Activated T-helper 2 cell treated with anti-CD3 and anti-CD28 coated beads, Interferon-gamma antibody, Interleukin-2, Interleukin-4, amounts not matched to agents 10 μg/mL and 5 μg/mL and 100 μg/mL, durations not matched to agents 14 hours and 24 hours and 36 hours (primary cell): Measurements from ENCODE around the gene KLHL9. TPM values are rescaled to one million over a fixed set of nuclear protein-coding genes. Genes with fewer than 3 reads are reported as not detected.
"Not testable (repeated sequence)": the region's sequence is repeated elsewhere in the genome, so short reads cannot be mapped to it uniquely, and the experiment has no call there.

ENCODE experiments used
- DNase-seq: peaks from one replicate; pipeline ENCODE4 v3.0.0; 2021; ENCODE audit warnings: low spot score
- H3K27ac Mint-ChIP-seq: one replicate; pipeline ENCODE4 v1.8.0; 2021; ENCODE audit warnings: mixed read lengths
- H3K27me3 Mint-ChIP-seq: one replicate; pipeline ENCODE4 v1.8.0; 2021; ENCODE audit warnings: low read depth, mixed read lengths
- H3K36me3 Mint-ChIP-seq: one replicate; pipeline ENCODE4 v1.8.0; 2021; ENCODE audit warnings: low read depth, mixed read lengths
- H3K4me1 Mint-ChIP-seq: one replicate; pipeline ENCODE4 v1.8.0; 2021; ENCODE audit warnings: low read depth, mixed read lengths
- H3K4me3 Mint-ChIP-seq: one replicate; pipeline ENCODE4 v1.8.0; 2021; ENCODE audit warnings: low read depth, mild to moderate bottlenecking, moderate library complexity, mixed read lengths
- H3K9me3 Mint-ChIP-seq: one replicate; pipeline ENCODE4 v1.8.0; 2021; ENCODE audit warnings: mixed read lengths
- intact Hi-C: fragments of 100-400 bp; cut with micrococcal nuclease; formaldehyde crosslinking; loops from one replicate; pipeline ENCODE4 v1.15.1; 2023
- total RNA-seq: library from RNA; stranded (reverse); gene quantifications from 2 replicates; pipeline ENCODE4 v1.2.3, GENCODE V29; 2022

KLHL9 gene, protein sequence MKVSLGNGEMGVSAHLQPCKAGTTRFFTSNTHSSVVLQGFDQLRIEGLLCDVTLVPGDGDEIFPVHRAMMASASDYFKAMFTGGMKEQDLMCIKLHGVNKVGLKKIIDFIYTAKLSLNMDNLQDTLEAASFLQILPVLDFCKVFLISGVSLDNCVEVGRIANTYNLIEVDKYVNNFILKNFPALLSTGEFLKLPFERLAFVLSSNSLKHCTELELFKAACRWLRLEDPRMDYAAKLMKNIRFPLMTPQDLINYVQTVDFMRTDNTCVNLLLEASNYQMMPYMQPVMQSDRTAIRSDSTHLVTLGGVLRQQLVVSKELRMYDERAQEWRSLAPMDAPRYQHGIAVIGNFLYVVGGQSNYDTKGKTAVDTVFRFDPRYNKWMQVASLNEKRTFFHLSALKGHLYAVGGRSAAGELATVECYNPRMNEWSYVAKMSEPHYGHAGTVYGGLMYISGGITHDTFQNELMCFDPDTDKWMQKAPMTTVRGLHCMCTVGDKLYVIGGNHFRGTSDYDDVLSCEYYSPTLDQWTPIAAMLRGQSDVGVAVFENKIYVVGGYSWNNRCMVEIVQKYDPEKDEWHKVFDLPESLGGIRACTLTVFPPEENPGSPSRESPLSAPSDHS
- 14.3 and 15.8 TPM in 2 replicates for total RNA-seq

DNA sequence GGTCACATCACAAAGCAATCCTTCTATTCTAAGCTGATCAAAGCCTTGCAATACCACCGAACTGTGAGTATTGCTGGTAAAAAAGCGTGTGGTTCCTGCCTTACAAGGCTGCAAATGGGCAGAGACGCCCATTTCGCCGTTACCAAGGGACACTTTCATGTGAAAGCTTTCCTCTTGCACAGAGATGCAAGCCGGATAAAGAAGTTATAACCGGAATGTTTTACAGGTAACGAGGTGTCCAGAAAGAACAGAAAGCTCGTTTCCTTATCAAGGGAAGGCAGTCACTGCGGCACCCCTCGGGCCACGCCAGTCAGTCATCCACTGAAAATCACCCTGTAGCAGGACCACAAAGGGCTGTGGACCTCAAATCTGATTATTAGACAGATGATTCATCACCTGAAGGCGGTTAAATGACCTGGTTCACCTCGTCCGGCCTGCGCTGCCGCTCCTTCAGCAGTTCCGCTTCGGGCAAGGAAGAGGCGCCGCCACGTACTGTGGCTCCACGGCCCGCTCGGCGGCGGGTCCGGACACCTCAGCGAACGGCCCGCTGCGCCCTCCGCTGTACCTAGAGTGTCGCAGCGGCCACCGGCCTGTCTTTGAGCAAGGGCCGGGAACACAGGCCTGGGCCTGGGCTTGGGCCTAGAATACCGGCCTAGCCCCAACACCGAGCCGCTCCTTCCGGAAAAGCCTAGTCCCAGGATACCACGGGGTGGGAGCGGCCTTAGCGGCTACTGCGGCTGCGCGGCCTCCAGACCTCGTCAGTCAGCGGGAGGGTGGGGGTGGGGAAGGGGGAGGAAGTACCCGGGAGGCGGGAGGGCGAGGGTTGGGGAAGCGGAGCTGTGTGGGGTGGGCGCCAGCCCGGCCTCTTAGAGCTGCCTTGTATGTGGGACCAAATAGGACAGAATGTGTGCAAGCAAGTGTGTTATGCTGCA lies at the start of gene KLHL9:
KLHL9 (minus strand) TSS at position 704 of the 932 bp plus-strand sequence; CDS start at position 159, 545 bp downstream.
- H3K27me3 Mint-ChIP-seq: peaks cover 5% of the 10 kb centered on the region
- H3K27ac Mint-ChIP-seq: peak within 1 kb of the TSS; percentile 83
- H3K36me3 Mint-ChIP-seq: peaks cover 43% of the 10 kb centered on the region
- peak within 1 kb of the TSS; percentile 88 for H3K4me3 Mint-ChIP-seq
- intact Hi-C loops: loop anchor here (1.0 to 10.0 kb wide), 2 partner anchors 22 to 660 kb away; partner anchors contain the start of genes CDKN2A and CDKN2B-AS1
- no peaks in the 10 kb centered on the region for H3K9me3 Mint-ChIP-seq
- peak; percentile 81 for DNase-seq
- peaks cover 36% of the 10 kb centered on the region for H3K4me1 Mint-ChIP-seq

DNA sequence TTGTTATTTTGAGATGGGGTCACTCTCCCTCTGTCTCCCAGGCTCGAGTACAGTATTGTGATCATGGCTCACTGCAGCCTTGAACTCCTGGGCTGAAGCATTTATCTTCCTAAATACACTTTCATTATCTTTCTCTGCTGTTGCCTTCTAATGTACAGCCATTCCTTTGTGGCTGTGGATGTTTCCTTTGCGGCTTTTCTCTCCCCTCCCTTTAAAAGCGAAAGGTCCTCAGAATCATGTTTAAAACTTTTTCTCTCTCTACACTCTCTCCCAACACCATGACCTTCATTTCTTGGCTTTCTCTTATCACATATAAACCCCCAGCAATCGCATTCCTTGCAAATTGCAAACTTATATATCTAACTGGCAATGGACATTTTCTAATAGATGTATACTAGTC lies 48.4 kb upstream of the KLHL9 start:
- no peaks in the 10 kb centered on the region for H3K36me3 Mint-ChIP-seq
- no peak for DNase-seq
- no peak overlapping the region for H3K27ac Mint-ChIP-seq
- H3K4me3 Mint-ChIP-seq: peak overlapping the region; percentile 0
- H3K9me3 Mint-ChIP-seq: no peaks in the 10 kb centered on the region
- peaks cover 19% of the 10 kb centered on the region for H3K4me1 Mint-ChIP-seq
- H3K27me3 Mint-ChIP-seq: peaks cover 55% of the 10 kb centered on the region
- intact Hi-C loops: loop anchor here (5.0 kb wide), 1 partner anchor 49 kb away; no protein-coding TSS in a partner anchor

DNA sequence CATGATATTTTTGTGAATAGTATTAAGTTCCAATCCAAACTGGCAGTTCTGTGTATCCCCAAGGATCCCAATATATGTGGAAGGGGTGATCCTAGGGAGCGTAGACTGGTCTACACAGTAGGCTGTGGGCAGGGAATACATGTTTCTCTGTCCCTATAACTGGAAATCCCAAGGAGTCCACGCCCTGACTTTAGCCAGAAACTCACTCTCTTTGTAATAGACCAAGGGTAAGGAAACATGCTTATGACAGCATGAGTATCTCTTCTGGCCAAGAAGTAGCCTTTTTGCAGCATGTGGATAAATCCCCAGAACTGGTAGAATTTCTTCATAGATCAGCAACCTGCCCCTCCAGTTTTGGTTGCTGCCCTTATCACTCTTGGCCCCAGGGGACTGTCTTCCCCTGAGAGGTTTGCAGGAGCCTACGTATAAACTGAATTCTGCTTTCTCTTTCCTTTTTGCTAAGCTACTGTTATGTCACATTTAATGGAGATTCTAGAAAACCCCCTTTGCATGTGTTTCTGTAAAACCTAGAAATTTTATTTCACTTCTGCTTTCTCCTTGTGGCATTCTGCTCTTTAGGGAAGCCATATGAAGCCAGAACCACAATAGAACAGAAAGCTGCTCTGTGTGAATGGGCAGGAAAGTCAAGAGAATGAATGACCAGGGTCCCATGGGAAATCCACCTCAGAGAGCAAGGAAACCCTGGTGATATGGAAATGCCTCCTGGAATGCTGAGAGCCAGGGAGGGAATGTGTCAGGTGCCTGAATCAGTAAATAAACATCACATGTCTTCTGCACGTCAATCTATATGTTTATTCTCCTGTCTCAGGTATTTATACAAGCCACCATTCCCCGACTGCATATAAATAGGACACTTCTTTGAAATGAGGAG lies 46.5 kb upstream of the KLHL9 start:
- Mint-ChIP-seq H3K9me3 (no peaks in the 10 kb centered on the region), H3K27me3 (peaks cover 54% of the 10 kb centered on the region), H3K27ac (no peak overlapping the region), H3K4me3 (no peak overlapping the region), H3K4me1 (peaks cover 21% of the 10 kb centered on the region), H3K36me3 (no peaks in the 10 kb centered on the region)
- DNase-seq: no peak
- intact Hi-C loops: loop anchor here (1.0 to 5.0 kb wide), 2 partner anchors 24 to 51 kb away; no protein-coding TSS in a partner anchor

DNA sequence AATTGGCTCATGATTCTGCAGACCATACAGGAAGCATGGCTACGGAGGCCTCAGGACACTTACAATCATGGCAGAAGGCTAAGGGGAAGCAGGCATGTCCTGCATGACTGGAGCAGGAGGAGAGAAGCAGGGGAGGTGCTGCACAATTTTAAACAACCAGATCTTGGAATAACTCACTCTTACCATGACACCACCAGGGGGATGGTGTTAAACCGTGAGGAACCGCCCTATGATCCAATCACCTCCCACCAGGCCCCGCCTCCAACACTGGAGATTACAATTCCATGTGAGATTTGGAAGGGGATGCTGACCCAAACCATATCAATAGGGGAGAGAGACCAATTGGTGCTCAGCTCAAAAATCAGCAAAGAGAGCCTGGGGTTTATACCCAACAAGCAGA lies 36.3 kb upstream of the KLHL9 start:
- H3K4me3 Mint-ChIP-seq, H3K4me1 Mint-ChIP-seq, H3K27ac Mint-ChIP-seq, H3K9me3 Mint-ChIP-seq, intact Hi-C loops, H3K36me3 Mint-ChIP-seq, DNase-seq: not testable (repeated sequence)
- H3K27me3 Mint-ChIP-seq: peaks cover 42% of the 10 kb centered on the region

DNA sequence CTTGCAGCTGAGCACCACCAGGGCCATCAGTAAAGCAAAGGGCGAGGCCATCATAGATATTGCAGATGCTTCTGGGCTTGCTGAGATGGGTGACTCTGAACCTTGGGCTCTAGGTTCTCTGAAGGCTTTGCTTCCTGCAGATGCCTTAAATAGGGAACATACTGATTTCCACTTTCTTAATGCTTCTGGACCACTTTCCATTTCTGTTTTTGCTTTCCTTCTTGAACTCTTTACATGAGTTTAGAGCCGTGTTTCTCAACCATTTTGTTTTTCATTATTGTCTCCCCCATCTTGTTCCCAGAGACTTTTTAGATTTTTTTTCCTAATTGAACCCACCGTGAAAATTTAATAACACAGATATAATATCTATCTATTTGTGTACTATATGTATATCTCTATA lies 32.8 kb upstream of the KLHL9 start, which contains the start of gene IFNA13:
IFNA13 (minus strand) TSS at position 101 of the 400 bp plus-strand sequence; CDS start at position 54, 47 bp downstream.
- intact Hi-C loops: no loop called here
- Mint-ChIP-seq H3K27ac (no peak within 1 kb of the TSS), H3K27me3 (peaks cover 49% of the 10 kb centered on the region), H3K4me1 (no peaks in the 10 kb centered on the region), H3K9me3 (no peaks in the 10 kb centered on the region), H3K36me3 (no peaks in the 10 kb centered on the region), H3K4me3 (no peak within 1 kb of the TSS)
- DNase-seq: no peak

DNA sequence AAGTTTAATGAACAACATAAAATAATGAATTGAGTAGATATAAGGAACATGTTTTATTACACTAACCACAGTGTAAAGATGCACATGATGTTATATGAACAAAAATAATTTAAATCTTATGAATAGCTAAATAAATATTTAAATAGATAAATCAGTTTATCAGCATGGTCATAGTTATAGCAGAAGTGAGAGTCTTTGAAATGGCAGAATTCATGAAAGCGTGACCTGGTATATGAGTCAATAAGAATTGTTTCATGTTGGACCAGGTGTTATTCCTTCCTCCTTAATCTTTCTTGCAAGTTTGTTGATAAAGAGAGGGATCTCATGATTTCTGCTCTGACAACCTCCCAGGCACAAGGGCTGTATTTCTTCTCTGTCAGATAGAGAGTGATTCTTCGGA lies 32.0 kb upstream of the KLHL9 start:
- H3K27ac Mint-ChIP-seq, intact Hi-C loops, H3K36me3 Mint-ChIP-seq, DNase-seq, H3K4me3 Mint-ChIP-seq, H3K9me3 Mint-ChIP-seq, H3K4me1 Mint-ChIP-seq: not testable (repeated sequence)
- H3K27me3 Mint-ChIP-seq: peaks cover 47% of the 10 kb centered on the region

DNA sequence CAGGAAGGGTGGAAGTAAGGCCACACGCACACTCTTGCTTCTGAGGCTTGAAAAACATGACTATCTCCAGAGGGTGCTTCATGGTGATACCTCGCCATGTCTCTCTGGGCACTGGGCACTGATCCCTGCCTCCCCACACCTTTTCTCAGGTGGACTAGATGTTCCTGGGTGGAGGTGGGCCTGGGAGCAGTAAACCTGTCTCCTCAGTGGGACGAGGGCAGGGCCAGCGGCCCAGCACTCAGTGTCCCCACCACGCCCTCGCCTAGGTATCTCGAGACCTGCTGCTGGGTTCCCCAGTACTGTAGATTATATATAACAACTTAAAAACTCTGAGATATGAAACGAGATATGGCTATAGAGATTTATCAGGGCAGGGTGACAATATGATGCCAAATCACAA lies 27.1 kb upstream of the KLHL9 start:
- Mint-ChIP-seq H3K9me3 (no peaks in the 10 kb centered on the region), H3K27me3 (peaks cover 24% of the 10 kb centered on the region)

DNA sequence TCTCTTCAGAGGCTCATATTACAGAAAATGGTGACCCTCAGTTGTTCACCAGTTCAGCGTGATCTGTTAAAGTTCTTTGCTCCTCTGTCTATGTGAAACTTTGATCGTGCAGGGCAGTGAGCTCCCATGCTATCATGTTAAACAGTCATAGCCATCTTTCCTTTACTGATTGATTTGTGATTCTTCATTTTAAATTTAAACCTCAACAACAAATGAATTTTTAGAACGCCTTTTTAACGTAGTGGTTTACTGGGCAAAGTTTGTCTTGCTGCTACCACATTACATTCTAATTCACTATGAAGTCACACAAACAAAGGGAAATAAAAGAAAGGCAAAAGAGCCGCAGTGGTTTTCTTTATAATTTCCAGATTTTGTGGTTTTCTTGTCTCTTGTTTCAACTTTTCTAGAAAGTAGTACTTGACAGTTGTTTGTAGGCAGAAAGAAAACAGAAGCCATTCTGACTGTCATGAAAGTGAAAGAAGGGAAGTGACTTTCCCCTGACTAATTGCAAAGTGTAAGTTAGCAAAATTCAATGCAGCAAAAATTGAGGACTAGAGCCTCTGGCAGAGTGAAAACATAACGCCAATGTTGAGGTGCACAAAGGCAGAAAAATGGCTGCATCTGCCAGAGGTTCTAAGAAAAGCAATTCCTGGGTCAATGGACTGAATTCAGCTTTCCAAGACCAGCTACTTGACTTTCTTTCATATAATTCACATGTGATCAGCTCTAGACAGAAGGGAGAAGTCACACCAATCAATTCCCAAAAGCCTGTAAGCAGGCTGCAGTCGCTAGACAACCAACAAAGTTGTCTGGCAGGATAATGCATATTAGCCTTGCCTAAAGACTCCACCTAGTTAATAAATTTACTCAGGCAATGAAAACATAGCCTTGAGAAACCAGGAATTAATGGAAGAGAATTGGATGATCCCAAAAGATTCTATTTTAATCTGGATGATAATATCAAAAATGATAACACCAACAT lies 22.6 kb upstream of the KLHL9 start:
- peaks cover 4% of the 10 kb centered on the region for H3K36me3 Mint-ChIP-seq
- H3K4me1 Mint-ChIP-seq: peaks cover 23% of the 10 kb centered on the region
- DNase-seq: no peak
- H3K27ac Mint-ChIP-seq: peak overlapping the region; percentile 81
- peak overlapping the region; percentile 56 for H3K4me3 Mint-ChIP-seq
- H3K9me3 Mint-ChIP-seq: peaks cover 12% of the 10 kb centered on the region
- H3K27me3 Mint-ChIP-seq: peaks cover 9% of the 10 kb centered on the region
- intact Hi-C loops: loop anchor here (1.0 to 5.0 kb wide), 3 partner anchors 22 to 745 kb away; partner anchors contain the start of gene KLHL9

More for the DNA sequence above, 27.1 kb upstream of the KLHL9 start:
- Mint-ChIP-seq H3K4me1 (peaks cover 19% of the 10 kb centered on the region), H3K4me3 (no peak overlapping the region), H3K27ac (no peak overlapping the region), H3K36me3 (no peaks in the 10 kb centered on the region)
- intact Hi-C loops: no loop called here
- no peak for DNase-seq

DNA sequence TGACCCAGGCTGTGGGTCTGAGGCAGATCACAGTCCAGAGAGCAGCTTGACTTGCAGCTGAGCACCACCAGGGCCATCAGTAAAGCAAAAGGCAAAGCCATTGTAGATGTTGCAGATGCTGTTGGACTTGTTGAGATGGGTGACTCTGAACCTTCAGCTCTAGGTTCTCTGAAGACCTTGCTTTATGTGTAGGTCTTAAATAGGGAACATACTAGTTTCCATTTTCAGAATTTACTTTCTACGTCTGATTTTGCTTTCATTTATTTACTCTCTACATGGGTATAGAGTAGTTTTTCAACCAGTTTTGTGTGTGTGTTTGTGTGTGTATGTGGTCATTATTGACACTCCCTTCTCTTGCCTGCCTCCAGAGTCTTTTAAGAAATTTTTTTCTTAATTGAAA lies 15.6 kb upstream of the KLHL9 start, which contains the start of gene IFNA6:
IFNA6 (minus strand) TSS at position 101 of the 400 bp plus-strand sequence; CDS start at position 101, 0 bp downstream.
- H3K9me3 Mint-ChIP-seq: peaks cover 14% of the 10 kb centered on the region
- H3K36me3 Mint-ChIP-seq: peaks cover 4% of the 10 kb centered on the region
- no peaks in the 10 kb centered on the region for H3K4me1 Mint-ChIP-seq
- no peak for DNase-seq
- H3K27ac Mint-ChIP-seq: no peak within 1 kb of the TSS
- no peak within 1 kb of the TSS for H3K4me3 Mint-ChIP-seq
- intact Hi-C loops: no loop called here
- H3K27me3 Mint-ChIP-seq: peaks cover 37% of the 10 kb centered on the region

DNA sequence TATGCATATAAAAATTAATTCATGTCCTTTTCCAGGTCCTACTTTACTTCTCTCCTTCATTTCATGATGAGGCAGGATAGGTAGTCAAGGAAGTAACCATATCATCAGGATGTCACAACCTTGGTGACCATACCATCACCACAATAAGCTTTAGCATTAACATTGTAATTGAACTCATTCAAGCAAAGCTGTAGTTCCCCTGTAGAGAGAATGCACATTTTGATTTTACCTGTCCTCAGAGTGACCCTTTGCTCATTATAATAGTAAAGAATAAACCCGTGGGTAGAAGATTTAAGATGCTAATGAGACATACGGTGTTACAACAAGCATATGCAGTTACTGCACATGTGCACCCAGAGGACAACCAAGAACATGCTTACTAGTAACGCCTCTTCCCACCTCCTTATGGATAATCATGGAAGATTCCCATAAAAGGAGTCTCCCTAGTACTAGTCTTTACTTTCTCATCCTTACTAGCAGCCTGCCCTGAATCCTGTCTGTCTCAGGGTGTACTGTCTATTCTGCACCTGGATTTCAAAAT lies 13.3 kb upstream of the KLHL9 start:
- Mint-ChIP-seq H3K36me3 (no peaks in the 10 kb centered on the region), H3K9me3 (peaks cover 12% of the 10 kb centered on the region), H3K4me3 (no peak overlapping the region), H3K27me3 (peaks cover 32% of the 10 kb centered on the region), H3K27ac (no peak overlapping the region), H3K4me1 (no peaks in the 10 kb centered on the region)
- DNase-seq: no peak
- intact Hi-C loops: no loop called here
